HepG2 (cell line): ENCODE data around the gene RUVBL2. TPM values are rescaled to one million over a fixed set of nuclear protein-coding genes. Genes with fewer than 3 reads are reported as not detected.
A peak's percentile ranks its signal among the peaks of the same experiment; 100 is the strongest.

Source experiments
- ATAC-seq: fragments of 200-7000 bp; cut with Tn5 transposase; 3 replicates; pipeline ENCODE4 v1.9.1; 2020; ENCODE audit warnings: mild to moderate bottlenecking, moderate library complexity
- BruUV-seq: library from RNA; stranded (reverse); fragments of 400-500 nt; replicated peaks from 2 replicates; lab custom pipeline; 2021; lab: Mats Ljungman, UMichigan
- CTCF ChIA-PET: fragments of 300-600 bp; formaldehyde crosslinking; extraction: SDS; loops from one replicate; lab custom pipeline; 2021; ENCODE audit warnings: low total read pairs, inconsistent platforms, low intra/inter-chr PET ratio; lab: Yijun Ruan, JAX
- POLR2A ChIA-PET: fragments of 350-600 bp; sonication (Branson Sonifier 250); formaldehyde crosslinking; loops from one replicate; lab custom pipeline; 2020; ENCODE audit warnings: antibody characterized with exemption, inconsistent platforms; lab: Yijun Ruan, JAX
- DNase-seq: peaks from one replicate; pipeline ENCODE4 v3.0.0-alpha.2; 2015; ENCODE audit warnings: low spot score
- FAIRE-seq: peaks from 3 replicates; lab custom pipeline; 2011; peaks lifted over from hg19 to GRCh38; lab: Jason Lieb, UNC
- H2AFZ ChIP-seq: one replicate; pipeline ENCODE4 v1.6.1; 2011; ENCODE audit warnings: low read length, inconsistent platforms
- H3K27ac ChIP-seq: fragments of 300-600 bp; 3 replicates; pipeline ENCODE4 v1.8.0; 2011; ENCODE audit warnings: mixed run types, mild to moderate bottlenecking, mixed read lengths, low read length, inconsistent platforms; ENCODE audit not compliant: insufficient read depth; ENCODE audit errors: extremely low read length
- H3K27me3 ChIP-seq, 2 experiments: fragments of 200-600 bp in 1 of 2; 2 replicates in 1 of 2; 3 replicates in 1 of 2; pipeline versions ENCODE4 v1.6.0 to v1.8.0; 2011; ENCODE audit warnings: low read length in 2 of 2, mild to moderate bottlenecking in 2 of 2, moderate library complexity in 2 of 2, inconsistent platforms in 1 of 2; ENCODE audit not compliant: insufficient read depth in 2 of 2, control insufficient read depth in 1 of 2
- H3K36me3 ChIP-seq, 2 experiments: fragments of 200-600 bp in 1 of 2; replicated peaks in 1 of 2; 2 replicates in 1 of 2; 3 replicates in 1 of 2; pipeline versions ENCODE4 v1.5.1 to v1.8.0; 2011; ENCODE audit warnings: low read length in 2 of 2, inconsistent platforms in 1 of 2; ENCODE audit not compliant: insufficient read depth in 2 of 2, control insufficient read depth in 1 of 2
- H3K4me1 ChIP-seq: 2 replicates; pipeline ENCODE4 v1.5.1; 2012; ENCODE audit warnings: low read length, inconsistent platforms; ENCODE audit not compliant: insufficient read depth
- H3K4me2 ChIP-seq: 2 replicates; pipeline ENCODE4 v1.6.0; 2011; ENCODE audit warnings: low read depth, low read length, inconsistent platforms
- H3K4me3 ChIP-seq, 3 experiments: fragments of 200-600 bp in 1 of 3; sonication (generic), shearing (Covaris generic) in 1 of 3; replicated peaks in 1 of 3; 2 replicates each; pipeline ENCODE4 v1.5.1; 2011 to 2016; ENCODE audit warnings: low read length in 3 of 3, inconsistent platforms in 2 of 3, low read depth in 2 of 3, mild to moderate bottlenecking in 2 of 3, control low read depth in 1 of 3, mixed read lengths in 1 of 3; ENCODE audit not compliant: insufficient read depth in 1 of 3
- H3K79me2 ChIP-seq: one replicate; pipeline ENCODE4 v1.6.1; 2011; ENCODE audit warnings: low read length, inconsistent platforms; ENCODE audit not compliant: insufficient read depth
- H3K9ac ChIP-seq: 2 replicates; pipeline ENCODE4 v1.6.0; 2011; ENCODE audit warnings: mild to moderate bottlenecking, low read depth, low read length, inconsistent platforms; ENCODE audit not compliant: insufficient read depth
- H3K9me3 ChIP-seq: 2 replicates; pipeline ENCODE4 v1.5.1; 2012; ENCODE audit warnings: mild to moderate bottlenecking, low read length
- H4K20me1 ChIP-seq: 2 replicates; pipeline ENCODE4 v1.6.0; 2011; ENCODE audit warnings: inconsistent platforms, mild to moderate bottlenecking, low read length, moderate library complexity; ENCODE audit not compliant: insufficient read depth
- CHD4 ChIP-seq: fragments of 200-600 bp; sonication (generic); IDR thresholded peaks from 2 replicates; pipeline ENCODE4 v1.7.0; 2017; ENCODE audit warnings: mild to moderate bottlenecking, low read length, borderline replicate concordance
- EEA1 ChIP-seq: sonication (generic); formaldehyde crosslinking; IDR thresholded peaks from 2 replicates; pipeline ENCODE4 v1.5.1; 2020; ENCODE audit warnings: mild to moderate bottlenecking, missing genetic modification reagents, borderline replicate concordance
- HDAC1 ChIP-seq: sonication (generic); formaldehyde crosslinking; IDR thresholded peaks from 2 replicates; pipeline ENCODE4 v1.5.1; 2020; ENCODE audit warnings: mild to moderate bottlenecking, missing genetic modification reagents
- HMG20B ChIP-seq: conservative IDR thresholded peaks from 2 replicates; pipeline ENCODE4 v1.6.1; 2016; ENCODE audit warnings: missing genetic modification reagents, missing compliant biosample characterization
- KLF9 ChIP-seq: IDR thresholded peaks from 2 replicates; pipeline ENCODE4 v1.6.1; 2016; ENCODE audit warnings: low read depth
- SMYD3 ChIP-seq: sonication (generic); formaldehyde crosslinking; IDR thresholded peaks from 2 replicates; pipeline ENCODE4 v1.8.1; 2023; ENCODE audit warnings: mild to moderate bottlenecking, missing genetic modification reagents
- TRIM24 ChIP-seq: sonication (generic); formaldehyde crosslinking; IDR thresholded peaks from 2 replicates; pipeline ENCODE4 v1.8.0; 2022; ENCODE audit warnings: mild to moderate bottlenecking, missing genetic modification reagents
- ZFY ChIP-seq: sonication (generic); formaldehyde crosslinking; IDR thresholded peaks from 2 replicates; pipeline ENCODE4 v1.4.0; 2020; ENCODE audit warnings: missing genetic modification reagents
- ZMYM3 ChIP-seq: sonication (generic); formaldehyde crosslinking; IDR thresholded peaks from 2 replicates; pipeline ENCODE4 v1.5.1; 2020; ENCODE audit warnings: mild to moderate bottlenecking, missing genetic modification reagents
- ZNF180 ChIP-seq: sonication (generic); formaldehyde crosslinking; IDR thresholded peaks from 2 replicates; pipeline ENCODE4 v1.4.0; 2020; ENCODE audit warnings: low read depth, missing genetic modification reagents, borderline replicate concordance
- ZNF225 ChIP-seq: sonication (generic); formaldehyde crosslinking; IDR thresholded peaks from 2 replicates; pipeline ENCODE4 v1.4.0; 2020; ENCODE audit warnings: mild to moderate bottlenecking, missing genetic modification reagents
- ZNF350 ChIP-seq: sonication (generic); formaldehyde crosslinking; IDR thresholded peaks from 2 replicates; pipeline ENCODE4 v1.4.0; 2020; ENCODE audit warnings: mild to moderate bottlenecking, low read depth, missing genetic modification reagents, borderline replicate concordance
- ZNF430 ChIP-seq: sonication (generic); formaldehyde crosslinking; IDR thresholded peaks from 2 replicates; pipeline ENCODE4 v1.9.0; 2021; ENCODE audit warnings: mild to moderate bottlenecking, missing genetic modification reagents
- ZNF446 ChIP-seq: sonication (generic); formaldehyde crosslinking; IDR thresholded peaks from 2 replicates; pipeline ENCODE4 v1.5.0; 2020; ENCODE audit warnings: mild to moderate bottlenecking, missing genetic modification reagents
- ZNF496 ChIP-seq: sonication (generic); formaldehyde crosslinking; IDR thresholded peaks from 2 replicates; pipeline ENCODE4 v1.8.1; 2023; ENCODE audit warnings: mild to moderate bottlenecking, moderate library complexity, missing genetic modification reagents; ENCODE audit not compliant: insufficient replicate concordance
- ZNF547 ChIP-seq: sonication (generic); formaldehyde crosslinking; IDR thresholded peaks from 2 replicates; pipeline ENCODE4 v1.5.1; 2020; ENCODE audit warnings: mild to moderate bottlenecking, missing genetic modification reagents
- WGBS: methylation state at CpG from one replicate; pipeline ENCODE4 v1.1.6; 2017; ENCODE audit warnings: low lambda C conversion rate; 5-methylcytosine and 5-hydroxymethylcytosine counted together
- in situ Hi-C: cut with HindIII; loops from 2 replicates; pipeline ENCODE4 v1.10.0; 2017; ENCODE audit warnings: low pct_unique_long_range_greater_than_20kb; ENCODE audit not compliant: extremely low pct_ligation_motif_present
- intact Hi-C: fragments of 100-400 bp; cut with micrococcal nuclease; formaldehyde crosslinking; loops from one replicate; pipeline ENCODE4 v1.10.0; 2022; ENCODE audit not compliant: unreplicated experiment
- polyA plus RNA-seq, 8 experiments: library from polyadenylated mRNA; depleted of rRNA in 3 of 8; stranded (reverse) in 7 of 8; unstranded in 1 of 8; fragments of >200 nt; fragmentation: Illumina TruSeq in 4 of 8; extraction: Trizol in 4 of 8; gene quantifications; 2 replicates each; pipeline versions ENCODE4 v1.2.1 to v1.2.3, GENCODE V29; 2011 to 2016; ENCODE audit warnings: low read depth in 4 of 8, missing spikeins in 1 of 8, mixed read lengths in 1 of 8; ENCODE audit not compliant: insufficient read depth in 1 of 8
- total RNA-seq, 5 experiments: library from RNA; depleted of rRNA; stranded (reverse); fragments of >200 nt; fragmentation: Illumina TruSeq; extraction: Trizol; gene quantifications; 2 replicates each; pipeline ENCODE4 v1.2.3, GENCODE V29; 2016; ENCODE audit warnings: low read depth in 1 of 5
- TF ChIP-seq, protein P1 (sequence below): sonication (generic); formaldehyde crosslinking; IDR thresholded peaks from 2 replicates; pipeline ENCODE4 v1.4.0; 2020; ENCODE audit warnings: mild to moderate bottlenecking, missing genetic modification reagents
- TF ChIP-seq, protein P2 (sequence below): sonication (generic); formaldehyde crosslinking; IDR thresholded peaks from 2 replicates; pipeline ENCODE4 v1.4.0; 2020; ENCODE audit warnings: missing genetic modification reagents, borderline replicate concordance
- TF ChIP-seq, protein P3 (sequence below): sonication (generic); formaldehyde crosslinking; IDR thresholded peaks from 2 replicates; pipeline ENCODE4 v1.4.0; 2020; ENCODE audit warnings: missing genetic modification reagents

Gene RUVBL2
- total and polyA plus RNA-seq, 2 of the 13 experiments (the other 11 are each of a cell fraction or from before 2014, with no cell fraction given): 120 to 122 TPM

DNA sequence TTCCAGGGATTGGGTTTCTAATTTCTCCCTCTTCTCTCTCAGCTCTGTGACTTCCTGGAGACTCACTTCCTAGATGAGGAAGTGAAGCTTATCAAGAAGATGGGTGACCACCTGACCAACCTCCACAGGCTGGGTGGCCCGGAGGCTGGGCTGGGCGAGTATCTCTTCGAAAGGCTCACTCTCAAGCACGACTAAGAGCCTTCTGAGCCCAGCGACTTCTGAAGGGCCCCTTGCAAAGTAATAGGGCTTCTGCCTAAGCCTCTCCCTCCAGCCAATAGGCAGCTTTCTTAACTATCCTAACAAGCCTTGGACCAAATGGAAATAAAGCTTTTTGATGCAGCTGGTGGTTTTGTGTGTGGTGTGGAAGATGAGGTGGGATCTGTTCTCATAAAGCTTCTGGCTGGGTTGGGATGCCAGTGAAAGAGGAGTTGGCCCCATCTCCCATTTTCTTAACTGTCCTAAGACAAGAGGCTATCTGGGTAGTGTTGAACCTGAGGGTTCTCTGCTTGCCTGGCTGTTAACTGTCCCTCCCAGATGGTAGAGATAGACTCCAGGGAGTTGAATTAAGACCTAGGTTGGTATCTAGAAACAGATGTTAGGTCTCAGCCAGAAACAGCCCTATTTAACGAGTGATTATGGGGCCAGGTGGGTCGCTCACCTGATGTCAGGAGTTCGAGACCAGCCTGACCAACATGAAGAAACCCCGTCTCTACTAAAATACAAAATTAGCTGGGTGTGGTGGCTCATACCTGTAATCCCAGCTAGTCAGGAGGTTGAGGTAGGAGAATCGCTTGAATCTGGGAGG, 26.9 kb upstream of the RUVBL2 start:
- Histone ChIP-seq H3K9ac (peak overlapping the region; percentile 96), H3K27ac (peak overlapping the region; percentile 86), H3K9me3 (no peaks in the 10 kb centered on the region), H2AFZ (no peak overlapping the region), H3K4me1 (peaks cover 34% of the 10 kb centered on the region), H4K20me1 (peaks cover 33% of the 10 kb centered on the region), H3K36me3 (peaks cover 3 to 25% of the 10 kb centered on the region in 2 experiments), H3K27me3 (no peaks in the 10 kb centered on the region; a peak in 1 of 5 replicates), H3K79me2 (peaks cover 25% of the 10 kb centered on the region), H3K4me2 (peak overlapping the region; percentile 97), H3K4me3 (peak overlapping the region; percentile 79 to 99 (median 89))
- no peak for ATAC-seq
- DNase-seq: no peak
- ChIA-PET POLR2A (interaction anchor here (0.8 to 5.6 kb wide), 17 partner anchors 9 to 160 kb away, joined by 3 to 153 read pairs (median 5); partner anchors contain the start of genes BAX, DHDH, GYS1 and NUCB1), CTCF (no interaction called here)
- BruUV-seq: no TSS peak
- intact Hi-C loops (loop anchor here (10.0 kb wide), 2 partner anchors 92 to 182 kb away; partner anchors contain the start of gene PPP1R15A), in situ Hi-C loops (no loop called here)
- no peak for FAIRE-seq
- WGBS: 7% methylated on average over 9 of the region's 10 CpGs
- TF ChIP-seq KLF9 (CRISPR knock-in tag): 0 out of 2 replicates have a peak, but pooled peaks have one; percentile 22
- TF ChIP-seq, protein P1, sequence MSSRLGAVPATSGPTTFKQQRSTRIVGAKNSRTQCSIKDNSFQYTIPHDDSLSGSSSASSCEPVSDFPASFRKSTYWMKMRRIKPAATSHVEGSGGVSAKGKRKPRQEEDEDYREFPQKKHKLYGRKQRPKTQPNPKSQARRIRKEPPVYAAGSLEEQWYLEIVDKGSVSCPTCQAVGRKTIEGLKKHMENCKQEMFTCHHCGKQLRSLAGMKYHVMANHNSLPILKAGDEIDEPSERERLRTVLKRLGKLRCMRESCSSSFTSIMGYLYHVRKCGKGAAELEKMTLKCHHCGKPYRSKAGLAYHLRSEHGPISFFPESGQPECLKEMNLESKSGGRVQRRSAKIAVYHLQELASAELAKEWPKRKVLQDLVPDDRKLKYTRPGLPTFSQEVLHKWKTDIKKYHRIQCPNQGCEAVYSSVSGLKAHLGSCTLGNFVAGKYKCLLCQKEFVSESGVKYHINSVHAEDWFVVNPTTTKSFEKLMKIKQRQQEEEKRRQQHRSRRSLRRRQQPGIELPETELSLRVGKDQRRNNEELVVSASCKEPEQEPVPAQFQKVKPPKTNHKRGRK: no peak
- TF ChIP-seq CHD4: no peak
- peak; percentile 58; the same call in 1 of the 2 replicates for TF ChIP-seq ZNF446 (CRISPR knock-in tag)
- no peak for TF ChIP-seq TRIM24 (CRISPR knock-in tag)
- TF ChIP-seq EEA1: no peak
- no peak for TF ChIP-seq ZMYM3 (CRISPR knock-in tag)
- TF ChIP-seq, protein P2, sequence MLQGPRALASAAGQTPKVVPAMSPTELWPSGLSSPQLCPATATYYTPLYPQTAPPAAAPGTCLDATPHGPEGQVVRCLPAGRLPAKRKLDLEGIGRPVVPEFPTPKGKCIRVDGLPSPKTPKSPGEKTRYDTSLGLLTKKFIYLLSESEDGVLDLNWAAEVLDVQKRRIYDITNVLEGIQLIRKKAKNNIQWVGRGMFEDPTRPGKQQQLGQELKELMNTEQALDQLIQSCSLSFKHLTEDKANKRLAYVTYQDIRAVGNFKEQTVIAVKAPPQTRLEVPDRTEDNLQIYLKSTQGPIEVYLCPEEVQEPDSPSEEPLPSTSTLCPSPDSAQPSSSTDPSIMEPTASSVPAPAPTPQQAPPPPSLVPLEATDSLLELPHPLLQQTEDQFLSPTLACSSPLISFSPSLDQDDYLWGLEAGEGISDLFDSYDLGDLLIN (CRISPR knock-in tag): no peak
- TF ChIP-seq SMYD3 (CRISPR knock-in tag): no peak
- no peak for TF ChIP-seq ZNF225
- TF ChIP-seq ZNF547: 0 out of 2 replicates have a peak, but pooled peaks have one; percentile 32
- no peak for TF ChIP-seq ZNF496 (CRISPR knock-in tag)
- TF ChIP-seq ZNF180 (CRISPR knock-in tag): no peak
- TF ChIP-seq ZNF430 (CRISPR knock-in tag): no peak; the same call in 1 of the 2 replicates
- 0 out of 2 replicates have a peak, but pooled peaks have one; percentile 10 for TF ChIP-seq HMG20B (CRISPR knock-in tag)
- TF ChIP-seq HDAC1 (CRISPR knock-in tag): no peak; the same call in 1 of the 2 replicates
- TF ChIP-seq ZNF350 (CRISPR knock-in tag): no peak
- TF ChIP-seq ZFY: no peak
- TF ChIP-seq, protein P3, sequence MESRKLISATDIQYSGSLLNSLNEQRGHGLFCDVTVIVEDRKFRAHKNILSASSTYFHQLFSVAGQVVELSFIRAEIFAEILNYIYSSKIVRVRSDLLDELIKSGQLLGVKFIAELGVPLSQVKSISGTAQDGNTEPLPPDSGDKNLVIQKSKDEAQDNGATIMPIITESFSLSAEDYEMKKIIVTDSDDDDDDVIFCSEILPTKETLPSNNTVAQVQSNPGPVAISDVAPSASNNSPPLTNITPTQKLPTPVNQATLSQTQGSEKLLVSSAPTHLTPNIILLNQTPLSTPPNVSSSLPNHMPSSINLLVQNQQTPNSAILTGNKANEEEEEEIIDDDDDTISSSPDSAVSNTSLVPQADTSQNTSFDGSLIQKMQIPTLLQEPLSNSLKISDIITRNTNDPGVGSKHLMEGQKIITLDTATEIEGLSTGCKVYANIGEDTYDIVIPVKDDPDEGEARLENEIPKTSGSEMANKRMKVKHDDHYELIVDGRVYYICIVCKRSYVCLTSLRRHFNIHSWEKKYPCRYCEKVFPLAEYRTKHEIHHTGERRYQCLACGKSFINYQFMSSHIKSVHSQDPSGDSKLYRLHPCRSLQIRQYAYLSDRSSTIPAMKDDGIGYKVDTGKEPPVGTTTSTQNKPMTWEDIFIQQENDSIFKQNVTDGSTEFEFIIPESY: no peak
